AG09319 (cell line): Measurements from ENCODE around the gene POLR3H.

Experiments
- DNase-seq: peaks from one replicate; pipeline ENCODE4 v3.0.0-alpha.2; 2010; ENCODE audit warnings: low read depth; ENCODE audit errors: extremely low read depth
- CTCF ChIP-seq: IDR thresholded peaks from 2 replicates; pipeline ENCODE4 v1.5.1; 2011; ENCODE audit warnings: low read depth, mild to moderate bottlenecking, inconsistent platforms, low read length, moderate library complexity

Gene POLR3H

DNA sequence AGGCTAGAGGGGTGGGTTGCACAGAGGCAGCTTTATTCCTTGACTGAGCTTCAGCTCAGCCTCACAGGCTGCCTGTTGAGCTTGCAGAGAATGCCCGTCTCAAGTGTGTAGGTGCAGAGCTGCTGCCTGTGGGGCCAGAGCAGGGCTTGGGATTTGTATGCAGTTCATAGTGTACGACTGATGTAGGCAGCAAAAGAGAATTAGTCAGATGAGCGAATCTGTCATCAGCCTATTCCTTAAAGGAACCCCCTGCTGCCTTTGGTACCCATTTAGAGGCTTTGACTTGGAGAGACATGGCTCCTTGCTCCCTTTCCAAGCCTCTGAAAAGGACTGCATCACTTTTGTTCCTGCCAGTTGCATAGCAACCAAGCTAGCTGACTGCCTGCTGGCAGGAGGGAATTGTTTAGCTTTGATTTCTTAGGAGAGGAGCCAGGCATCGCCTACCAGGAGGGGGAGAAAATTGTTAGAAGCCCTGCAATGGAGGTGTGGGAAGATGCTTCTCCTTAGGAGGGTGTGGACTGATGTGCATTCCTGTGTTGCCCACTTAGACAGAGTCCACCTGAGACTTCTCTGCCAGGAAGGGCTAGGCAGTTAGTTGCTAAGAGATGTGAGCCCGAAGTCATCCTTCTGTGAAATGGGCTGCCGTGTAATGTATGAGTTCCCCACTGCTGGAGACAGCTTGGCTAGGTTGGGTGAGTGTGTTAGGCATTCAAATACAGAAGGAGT is 64.4 kb downstream of the POLR3H start:
- no peak for DNase-seq
- TF ChIP-seq CTCF, result no peak; the same call in 1 of the 2 replicates

DNA sequence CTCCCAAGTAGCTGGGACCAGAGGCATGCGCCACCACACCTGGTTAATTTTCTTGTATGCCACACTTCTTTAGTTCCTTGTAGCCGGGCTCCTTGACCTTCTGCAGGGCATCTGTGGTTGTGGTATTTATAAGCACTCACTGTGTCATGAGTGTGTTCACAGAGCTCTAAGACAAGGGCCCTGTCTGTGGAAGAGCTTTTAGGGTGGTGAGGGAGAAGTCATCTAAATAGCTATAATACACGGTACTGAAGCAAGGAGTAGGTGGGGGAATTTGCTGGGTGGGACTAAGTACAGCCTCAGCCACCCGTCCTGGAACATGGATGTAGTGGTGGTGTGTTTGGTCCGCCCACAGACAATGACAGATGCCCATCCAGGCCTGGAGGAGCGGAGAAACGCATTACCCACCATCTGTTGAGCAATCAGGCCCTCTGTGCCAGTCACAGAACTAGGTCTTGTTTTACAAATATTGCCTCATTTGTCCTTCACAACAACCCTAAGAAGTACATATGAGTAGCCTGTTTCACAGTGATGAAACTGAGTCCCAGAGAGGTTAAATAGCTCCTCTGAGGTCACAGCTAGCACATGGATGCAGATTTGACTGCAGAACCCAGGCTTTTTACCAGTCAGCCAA is 65.3 kb downstream of the POLR3H start:
- no peak for DNase-seq
- TF ChIP-seq CTCF, result no peak

DNA sequence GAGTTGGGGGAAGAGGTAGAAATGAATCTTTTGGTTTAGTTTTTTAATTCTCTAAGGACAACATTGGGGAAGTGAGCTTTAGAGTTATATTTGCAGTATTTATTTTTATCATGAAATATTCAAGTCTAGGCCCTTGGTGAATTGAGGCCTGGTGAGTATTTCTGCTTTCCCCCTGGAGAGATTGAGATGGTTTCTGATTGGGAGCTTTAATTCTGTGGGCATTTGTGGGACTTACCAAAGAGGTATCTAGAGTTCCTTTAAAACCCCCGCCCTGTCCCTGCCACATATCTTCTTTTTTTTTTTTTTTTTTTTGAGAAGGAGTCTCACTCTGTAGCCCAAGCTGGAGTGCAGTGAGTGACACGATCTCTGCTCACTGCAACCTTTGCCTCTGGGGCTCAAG is 65.8 kb downstream of the POLR3H start:
- no peak for TF ChIP-seq CTCF

More for the DNA sequence above, 65.8 kb downstream of the POLR3H start:
- DNase-seq, result no peak
